ENCODE data around the gene TMEM54. TPM values are rescaled to one million over a fixed set of nuclear protein-coding genes. Genes with fewer than 3 reads are reported as not detected.

Gene TMEM54
- total RNA-seq, 1 donor from 2014 or later, result 8.0 TPM

GRCh38 chr1:32858791-32859190 is 42.4 kb downstream of the TMEM54 start:
- Mint-ChIP-seq H3K36me3 (ENCODE audit: low read depth, unreplicated experiment) (peaks cover 13% of the 10 kb centered on the region), H3K27me3 (ENCODE audit: low read depth, unreplicated experiment) (no peaks in the 10 kb centered on the region), H3K27ac (ENCODE audit: unreplicated experiment) (no peak overlapping the region), H3K4me1 (ENCODE audit: low read depth, unreplicated experiment) (peaks cover 7% of the 10 kb centered on the region), H3K9me3 (ENCODE audit: unreplicated experiment) (no peaks in the 10 kb centered on the region), H3K4me3 (ENCODE audit: unreplicated experiment) (no peak overlapping the region)
- no peaks in the 10 kb centered on the region for H3K4me1 ChIP-seq (ENCODE audit: insufficient read depth, low read length)
- H3K36me3 ChIP-seq (ENCODE audit: insufficient read depth, low read length), result peaks cover 11% of the 10 kb centered on the region
- H4K20me1 ChIP-seq (ENCODE audit: insufficient read depth, low read length), result peaks cover 4% of the 10 kb centered on the region
- H3K9ac ChIP-seq (ENCODE audit: low read length), result no peak overlapping the region
- no peak overlapping the region for H2AFZ ChIP-seq (ENCODE audit: low read depth, low read length)
- H3K9me3 ChIP-seq (ENCODE audit: insufficient read depth, low read depth, low read length), result no peaks in the 10 kb centered on the region
- no peaks in the 10 kb centered on the region for H3K27me3 ChIP-seq (ENCODE audit: insufficient read depth, low read length)
- no peak overlapping the region for H3K4me3 ChIP-seq (ENCODE audit: insufficient read depth, low read depth, low read length)
- TF ChIP-seq EZH2 (IDR thresholded peaks at IDR 0.05; ENCODE audit: insufficient read depth, low read length) (no peak), CTCF (IDR thresholded peaks at IDR 0.05; ENCODE audit: insufficient read depth, low read depth, low read length) (no peak)
- no peak for FAIRE-seq
- H3K79me2 ChIP-seq (ENCODE audit: insufficient read depth, low read length), result no peaks in the 10 kb centered on the region
- H3K27ac ChIP-seq (ENCODE audit: low read depth, low read length), result no peak overlapping the region
- no peak overlapping the region for H3K4me2 ChIP-seq (ENCODE audit: low read length)
- no peak for DNase-seq (ENCODE audit: low read depth)

- Histone ChIP-seq H2AFZ (ENCODE audit: low read depth, low read length) (no peak overlapping the region), H4K20me1 (ENCODE audit: insufficient read depth, low read length) (peaks cover 4% of the 10 kb centered on the region), H3K4me1 (ENCODE audit: insufficient read depth, low read length) (no peaks in the 10 kb centered on the region), H3K79me2 (ENCODE audit: insufficient read depth, low read length) (no peaks in the 10 kb centered on the region), H3K9me3 (ENCODE audit: insufficient read depth, low read depth, low read length) (no peaks in the 10 kb centered on the region), H3K4me2 (ENCODE audit: low read length) (no peak overlapping the region), H3K27me3 (ENCODE audit: insufficient read depth, low read length) (no peaks in the 10 kb centered on the region), H3K27ac (ENCODE audit: low read depth, low read length) (no peak overlapping the region), H3K36me3 (ENCODE audit: insufficient read depth, low read length) (peaks cover 11% of the 10 kb centered on the region), H3K9ac (ENCODE audit: low read length) (no peak overlapping the region), H3K4me3 (ENCODE audit: insufficient read depth, low read depth, low read length) (no peak overlapping the region)
- H3K9me3 Mint-ChIP-seq (ENCODE audit: unreplicated experiment), result no peaks in the 10 kb centered on the region
- no peak for TF ChIP-seq EZH2 (IDR thresholded peaks at IDR 0.05; ENCODE audit: insufficient read depth, low read length)
- no peak for TF ChIP-seq CTCF (IDR thresholded peaks at IDR 0.05; ENCODE audit: insufficient read depth, low read depth, low read length)
- no peak overlapping the region for H3K4me3 Mint-ChIP-seq (ENCODE audit: unreplicated experiment)
- DNase-seq (ENCODE audit: low read depth), result no peak
- no peaks in the 10 kb centered on the region for H3K27me3 Mint-ChIP-seq (ENCODE audit: low read depth, unreplicated experiment)
- peaks cover 7% of the 10 kb centered on the region for H3K4me1 Mint-ChIP-seq (ENCODE audit: low read depth, unreplicated experiment)
- no peak overlapping the region for H3K27ac Mint-ChIP-seq (ENCODE audit: unreplicated experiment)
- FAIRE-seq, result no peak
- H3K36me3 Mint-ChIP-seq (ENCODE audit: low read depth, unreplicated experiment), result peaks cover 13% of the 10 kb centered on the region
These were observed 43.1 kb downstream of the TMEM54 start for GRCh38 chr1:32858136-32858535.

GRCh38 chr1:32855861-32856617 is 45.1 kb downstream of the TMEM54 start:
- peaks cover 10% of the 10 kb centered on the region for H3K36me3 Mint-ChIP-seq (ENCODE audit: low read depth, unreplicated experiment)
- Histone ChIP-seq H3K36me3 (ENCODE audit: insufficient read depth, low read length) (peaks cover 14% of the 10 kb centered on the region), H4K20me1 (ENCODE audit: insufficient read depth, low read length) (peaks cover 4% of the 10 kb centered on the region), H3K9ac (ENCODE audit: low read length) (no peak overlapping the region), H3K27ac (ENCODE audit: low read depth, low read length) (no peak overlapping the region), H2AFZ (ENCODE audit: low read depth, low read length) (no peak overlapping the region), H3K9me3 (ENCODE audit: insufficient read depth, low read depth, low read length) (no peaks in the 10 kb centered on the region), H3K27me3 (ENCODE audit: insufficient read depth, low read length) (no peaks in the 10 kb centered on the region), H3K4me1 (ENCODE audit: insufficient read depth, low read length) (no peaks in the 10 kb centered on the region), H3K4me2 (ENCODE audit: low read length) (no peak overlapping the region), H3K79me2 (ENCODE audit: insufficient read depth, low read length) (no peaks in the 10 kb centered on the region), H3K4me3 (ENCODE audit: insufficient read depth, low read depth, low read length) (no peak overlapping the region)
- H3K4me1 Mint-ChIP-seq (ENCODE audit: low read depth, unreplicated experiment), result no peaks in the 10 kb centered on the region
- no peak for TF ChIP-seq CTCF (IDR thresholded peaks at IDR 0.05; ENCODE audit: insufficient read depth, low read depth, low read length)
- no peak for TF ChIP-seq EZH2 (IDR thresholded peaks at IDR 0.05; ENCODE audit: insufficient read depth, low read length)
- FAIRE-seq (no peak), DNase-seq (ENCODE audit: low read depth) (no peak)
- no peak overlapping the region for H3K27ac Mint-ChIP-seq (ENCODE audit: unreplicated experiment)
- H3K27me3 Mint-ChIP-seq (ENCODE audit: low read depth, unreplicated experiment), result no peaks in the 10 kb centered on the region
- H3K4me3 Mint-ChIP-seq (ENCODE audit: unreplicated experiment), result no peak overlapping the region
- H3K9me3 Mint-ChIP-seq (ENCODE audit: unreplicated experiment), result no peaks in the 10 kb centered on the region
